Activated CD8-positive, alpha-beta memory T cell treated with anti-CD3 and anti-CD28 coated beads for 36 hours (primary cell): ENCODE measurements around the gene GJC1. TPM values are rescaled to one million over a fixed set of nuclear protein-coding genes. Genes with fewer than 3 reads are reported as not detected.
"Not testable (repeated sequence)": the region's sequence is repeated elsewhere in the genome, so short reads cannot be mapped to it uniquely, and the experiment has no call there.

Experiments used
- CTCF ChIA-PET: fragments of 350-600 bp; sonication (Branson Sonifier 250); formaldehyde crosslinking; loops from one replicate; lab custom pipeline; 2021; ENCODE audit warnings: antibody characterized with exemption; lab: Charles Lee
- POLR2A ChIA-PET: fragments of 350-600 bp; sonication (Branson Sonifier 250); formaldehyde crosslinking; loops from one replicate; lab custom pipeline; 2021; ENCODE audit warnings: antibody characterized with exemption; lab: Charles Lee
- total RNA-seq, 2 experiments: library from RNA; stranded (reverse); gene quantifications; one replicate each; pipeline ENCODE4 v1.2.3, GENCODE V29; 2021

The GJC1 gene
- total RNA-seq, 2 experiments from 2014 or later = 8.6 to 8.8 TPM

DNA sequence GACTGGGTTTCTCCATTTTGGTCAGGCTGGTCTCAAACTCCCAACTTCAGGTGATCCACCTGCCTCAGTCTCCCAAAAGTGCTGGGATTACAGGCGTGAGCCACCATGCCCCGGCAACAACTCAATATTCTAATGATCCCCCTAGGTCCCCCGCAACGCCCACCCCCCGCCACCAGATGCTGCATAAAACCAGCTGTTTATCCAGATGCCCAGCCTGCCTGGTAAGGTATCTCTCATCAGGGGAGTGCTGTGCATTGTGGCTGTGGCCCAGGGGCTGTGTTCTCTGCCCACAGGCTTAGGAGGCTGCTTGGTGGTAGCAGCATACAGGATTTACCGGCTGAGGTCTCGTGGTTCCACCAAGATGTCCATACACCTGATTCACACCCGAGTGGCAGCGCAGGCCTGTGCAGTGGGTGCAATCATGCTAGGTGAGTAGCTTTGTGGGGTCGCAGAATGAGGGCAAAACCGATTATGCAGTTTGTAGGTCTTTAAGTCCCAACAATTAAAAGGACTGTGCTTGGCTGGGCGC is 18.9 kb upstream of the GJC1 start:
- ChIA-PET CTCF (interaction anchor here (0.7 kb wide), 1 partner anchor 11 kb away, joined by 5 read pairs; no protein-coding TSS in a partner anchor), POLR2A (interaction anchor here (0.6 kb wide), 1 partner anchor 141 kb away, joined by 6 read pairs; the partner anchor contains the start of gene DBF4B)

DNA sequence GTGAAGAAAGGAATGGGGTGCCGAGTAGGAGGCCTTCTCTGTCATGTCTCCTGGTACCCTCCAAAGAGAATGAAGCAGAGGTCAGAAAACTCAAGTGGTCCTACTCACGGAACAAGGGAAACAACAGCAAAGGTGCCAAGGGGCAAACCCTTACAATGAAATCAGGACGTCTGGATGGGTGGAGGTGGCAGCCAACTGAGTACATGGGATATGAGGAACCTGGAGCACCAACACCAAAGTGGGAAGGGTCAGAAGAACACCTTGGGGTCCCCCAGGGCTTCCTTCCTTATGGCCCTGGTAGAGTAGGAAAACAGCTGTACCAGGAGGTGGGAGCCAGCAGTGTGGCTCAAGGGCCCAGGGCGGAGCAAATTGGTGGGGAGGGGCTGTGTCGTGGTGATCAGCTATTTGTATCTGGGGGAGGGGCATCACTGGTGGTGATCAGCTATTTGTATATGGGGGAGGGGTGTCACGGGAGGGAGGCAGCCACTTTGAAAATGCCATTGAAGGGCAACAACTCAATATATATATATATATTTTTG is 18.2 kb upstream of the GJC1 start:
- ChIA-PET POLR2A (no interaction called here), CTCF (no interaction called here)

GRCh38 chr17:44847586-44847985 is 17.5 kb upstream of the GJC1 start, which contains the start of gene HIGD1B:
Gene HIGD1B, plus strand, starts transcription at chr17:44847883. Its CDS starts 270 bp downstream, at chr17:44848153.
- CTCF ChIA-PET = no interaction called here
- POLR2A ChIA-PET = no interaction called here

- CTCF ChIA-PET = interaction anchor here (0.8 to 0.9 kb wide), 2 partner anchors 13 to 19 kb away, joined by 3 read pairs; no protein-coding TSS in a partner anchor
These were observed 16.1 kb upstream of the GJC1 start for GRCh38 chr17:44846206-44846605.

DNA sequence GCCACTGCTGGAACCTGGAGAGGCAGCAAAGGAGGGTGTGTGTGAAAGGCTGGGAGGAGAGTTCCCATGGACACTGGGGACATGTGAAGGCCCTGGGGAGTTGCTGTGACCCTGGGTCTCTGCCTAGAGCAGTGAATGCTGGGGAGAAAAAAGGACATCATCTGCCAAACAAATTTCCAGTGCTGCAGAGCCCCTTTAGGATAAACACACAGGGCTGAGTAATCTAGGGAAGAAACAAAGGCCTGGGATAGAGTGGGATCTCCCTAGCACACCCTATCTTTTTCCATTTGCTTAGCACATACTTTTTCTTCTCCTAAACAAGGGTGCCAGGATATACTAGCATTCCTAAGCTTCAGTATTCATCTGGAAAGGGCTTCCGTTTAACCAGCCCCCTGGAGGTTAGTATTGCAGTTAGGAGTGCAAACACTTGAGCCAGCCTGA is 14.3 kb upstream of the GJC1 start:
- ChIA-PET CTCF (interaction anchor here (0.6 kb wide), 2 partner anchors 339 to 390 kb away, joined by 3 read pairs; no protein-coding TSS in a partner anchor), POLR2A (no interaction called here)

More at GRCh38 chr17:44846206-44846605, 16.1 kb upstream of the GJC1 start:
- POLR2A ChIA-PET = no interaction called here

DNA sequence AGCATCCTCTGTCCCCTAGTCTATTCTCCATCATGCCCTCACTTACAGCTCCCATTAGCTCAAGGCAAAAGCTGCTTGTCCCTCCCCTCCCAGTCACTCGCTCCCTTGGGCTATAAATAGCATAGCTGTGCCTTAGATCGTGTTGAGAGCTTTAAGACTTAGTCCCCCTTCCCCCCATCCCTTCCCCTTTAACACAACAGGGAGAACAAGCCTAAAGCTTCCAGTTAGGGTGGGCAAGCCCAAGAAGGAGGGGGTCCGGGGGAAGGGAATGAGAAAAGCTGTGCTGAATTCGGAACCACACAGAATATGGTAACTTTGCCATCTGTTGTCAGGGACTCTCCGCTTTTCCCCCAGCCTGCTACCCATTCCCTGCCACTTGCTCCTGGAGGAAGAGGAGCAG is 12.7 kb upstream of the GJC1 start:
- POLR2A ChIA-PET = no interaction called here

DNA sequence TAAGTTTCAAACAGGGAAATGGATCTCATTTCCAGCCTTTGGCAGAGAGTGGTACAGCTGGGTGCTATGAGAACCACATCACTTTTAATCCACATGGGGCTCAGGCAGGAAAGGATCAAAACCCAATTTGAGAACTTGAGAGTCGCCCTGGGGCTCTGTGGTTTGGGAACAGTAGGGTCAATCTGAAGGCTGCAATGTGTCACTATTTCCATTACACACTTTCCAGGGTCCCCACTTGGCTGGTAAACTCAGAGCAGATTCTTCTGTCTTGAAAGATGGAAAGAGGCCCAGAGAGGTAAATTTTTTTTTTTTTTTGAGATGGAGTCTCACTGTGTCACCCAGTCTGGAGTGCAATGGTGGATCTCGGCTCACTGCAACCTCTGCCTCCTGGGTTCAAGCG is 10.8 kb upstream of the GJC1 start:
- CTCF ChIA-PET = interaction anchor here (0.9 kb wide), 1 partner anchor 10 kb away, joined by 3 read pairs; no protein-coding TSS in a partner anchor
- POLR2A ChIA-PET = no interaction called here

More for the DNA sequence above, 12.7 kb upstream of the GJC1 start:
- CTCF ChIA-PET = interaction anchor here (0.5 kb wide), 1 partner anchor 16 kb away, joined by 3 read pairs; no protein-coding TSS in a partner anchor

GRCh38 chr17:44840274-44840673 is 10.2 kb upstream of the GJC1 start:
- ChIA-PET POLR2A (no interaction called here), CTCF (interaction anchor here (0.9 kb wide), 1 partner anchor 9 kb away, joined by 3 read pairs; no protein-coding TSS in a partner anchor)

GRCh38 chr17:44837196-44837595 is 7.1 kb upstream of the GJC1 start:
- ChIA-PET POLR2A (no interaction called here), CTCF (interaction anchor here (0.5 to 1.1 kb wide), 3 partner anchors 12 to 448 kb away, joined by 3 to 5 read pairs (median 3); no protein-coding TSS in a partner anchor)

- ChIA-PET POLR2A (interaction anchor here (0.6 kb wide), 2 partner anchors 22 to 213 kb away, joined by 5 to 6 read pairs; no protein-coding TSS in a partner anchor), CTCF (interaction anchor here (0.9 kb wide), 1 partner anchor 40 kb away, joined by 5 read pairs; no protein-coding TSS in a partner anchor)
These were observed 2.7 kb upstream of the GJC1 start for GRCh38 chr17:44832805-44833204.

- ChIA-PET POLR2A (no interaction called here), CTCF (interaction anchor here (1.0 to 1.5 kb wide), 4 partner anchors 9 to 59 kb away, joined by 3 read pairs; no protein-coding TSS in a partner anchor)
These were observed 1.3 kb upstream of the GJC1 start for GRCh38 chr17:44831371-44831770.

DNA sequence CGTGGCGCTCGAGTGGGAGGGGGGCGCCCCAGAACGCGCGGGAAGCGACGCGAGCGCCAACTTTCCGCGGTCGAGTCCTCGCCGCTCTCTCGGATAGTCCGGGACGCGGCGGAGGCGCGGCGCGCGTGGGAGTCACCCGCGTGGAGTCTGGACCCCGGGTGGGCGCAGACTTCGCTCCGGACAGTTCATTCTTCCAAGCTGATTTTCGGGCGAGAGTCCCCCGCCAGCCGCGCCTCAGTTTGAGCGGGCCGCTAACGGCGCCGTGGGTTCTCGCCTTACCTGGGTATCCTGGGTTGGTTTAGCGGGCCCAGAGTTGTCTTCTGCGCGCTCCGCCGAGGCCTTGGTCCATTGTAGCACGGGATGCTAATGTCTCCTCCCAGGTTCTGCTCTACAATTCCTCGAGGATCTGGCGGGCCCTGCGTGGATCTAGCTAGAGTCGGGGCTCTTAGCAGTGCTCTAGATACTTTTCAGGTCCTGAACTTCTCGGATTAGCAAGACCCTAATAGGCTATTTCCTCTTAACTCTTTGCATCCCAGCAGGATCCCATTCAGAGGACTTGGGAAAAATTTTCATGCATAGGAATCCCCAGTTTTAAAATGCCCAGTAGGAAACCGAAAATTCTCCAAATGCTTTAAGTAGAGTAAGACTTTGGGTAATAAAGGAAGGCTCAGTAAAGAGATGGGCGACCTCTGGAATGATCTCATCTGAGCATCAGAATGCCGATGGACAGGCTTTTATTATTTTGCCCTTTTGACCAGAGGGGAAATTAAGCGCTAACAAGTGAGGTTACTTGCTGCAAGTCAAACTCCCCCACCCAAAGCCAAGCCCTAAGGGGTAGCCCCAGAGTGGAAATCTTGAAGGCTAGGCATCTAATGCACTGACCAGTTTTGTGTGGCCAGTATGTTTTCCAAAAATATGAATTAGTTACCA is 537 bp upstream of the GJC1 start:
- POLR2A ChIA-PET = no interaction called here
- CTCF ChIA-PET = interaction anchor here (1.0 to 1.5 kb wide), 4 partner anchors 10 to 58 kb away, joined by 3 read pairs; no protein-coding TSS in a partner anchor

GRCh38 chr17:44828919-44829522 is 1.1 kb downstream of the GJC1 start:
- POLR2A ChIA-PET = interaction anchor here (0.6 kb wide), 1 partner anchor 10 kb away, joined by 5 read pairs; no protein-coding TSS in a partner anchor
- CTCF ChIA-PET = interaction anchor here (1.2 to 1.5 kb wide), 2 partner anchors 50 to 53 kb away, joined by 4 read pairs; no protein-coding TSS in a partner anchor

- POLR2A ChIA-PET = no interaction called here
These were observed 2.2 kb downstream of the GJC1 start for GRCh38 chr17:44827863-44828262.

GRCh38 chr17:44826123-44826790 is 3.8 kb downstream of the GJC1 start:
- POLR2A ChIA-PET = no interaction called here
- CTCF ChIA-PET = interaction anchor here (0.7 kb wide), 1 partner anchor 17 kb away, joined by 3 read pairs; no protein-coding TSS in a partner anchor

More at GRCh38 chr17:44827863-44828262, 2.2 kb downstream of the GJC1 start:
- CTCF ChIA-PET = interaction anchor here (0.6 to 1.5 kb wide), 3 partner anchors 40 to 1821 kb away, joined by 3 to 4 read pairs (median 3); no protein-coding TSS in a partner anchor

DNA sequence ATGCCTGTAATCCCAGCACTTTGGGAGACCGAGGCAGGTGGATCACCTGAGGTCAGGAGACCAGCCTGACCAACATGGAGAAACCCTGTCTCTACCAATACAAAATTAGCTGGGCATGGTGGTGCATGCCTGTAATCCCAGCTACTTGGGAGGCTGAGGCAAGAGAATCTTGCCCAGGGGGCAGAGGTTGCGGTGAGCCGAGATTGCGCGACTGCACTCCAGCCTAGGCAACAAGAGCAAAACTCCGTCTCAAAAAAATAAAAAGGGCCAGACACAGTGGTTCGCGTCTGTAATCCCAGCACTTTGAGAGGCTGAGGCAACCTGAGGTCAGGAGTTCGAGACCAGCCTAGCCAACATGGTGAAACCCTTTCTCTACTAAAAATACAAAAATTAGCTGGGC is 4.9 kb downstream of the GJC1 start:
- CTCF ChIA-PET = interaction anchor here (0.7 kb wide), 1 partner anchor 209 kb away, joined by 3 read pairs; no protein-coding TSS in a partner anchor
- POLR2A ChIA-PET = not testable (repeated sequence)

DNA sequence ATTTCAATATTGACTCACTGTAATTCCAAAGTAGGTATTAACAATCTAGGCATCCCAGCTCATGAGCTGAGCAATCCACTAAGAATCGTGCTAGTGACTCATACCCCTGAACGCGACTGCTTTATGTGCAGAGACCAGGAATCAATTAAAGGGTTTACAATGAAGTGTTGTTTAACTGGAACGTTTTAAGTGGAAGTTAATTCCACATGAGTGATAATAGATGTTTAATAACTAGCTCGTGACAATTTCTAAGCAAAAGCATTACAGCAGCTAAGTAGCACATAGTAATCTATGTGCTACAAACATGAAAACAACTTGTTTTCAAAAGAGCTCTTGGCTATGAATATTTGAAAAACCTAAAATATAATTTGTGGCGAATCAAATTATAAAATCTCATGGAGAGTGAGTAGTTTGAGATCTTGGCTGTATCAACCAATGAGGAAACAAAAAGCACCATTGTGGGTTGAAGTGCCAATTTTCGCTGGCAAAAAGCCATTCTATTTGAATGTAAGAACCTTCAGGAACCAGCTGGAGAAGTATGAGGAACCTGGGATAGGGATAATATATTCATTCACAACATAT is 9.4 kb downstream of the GJC1 start:
- ChIA-PET CTCF (interaction anchor here (0.7 kb wide), 2 partner anchors 259 to 507 kb away, joined by 3 to 5 read pairs; no protein-coding TSS in a partner anchor), POLR2A (no interaction called here)
